GM12875 (cell line): Measurements from ENCODE around the gene IL17F.

ENCODE experiments used
- H3K4me3 ChIP-seq: one replicate; pipeline ENCODE4 v1.5.1; 2011; ENCODE audit warnings: low read depth, low read length, control low read depth
- CTCF ChIP-seq: IDR thresholded peaks from 2 replicates; pipeline ENCODE4 v1.5.1; 2011; ENCODE audit warnings: low read depth, mild to moderate bottlenecking, control low read depth, inconsistent platforms, low read length, moderate library complexity, borderline replicate concordance; ENCODE audit not compliant: insufficient read depth

Gene IL17F

GRCh38 chr6:52249078-52249477, 4.8 kb upstream of the IL17F start:
- no peak for TF ChIP-seq CTCF
- H3K4me3 ChIP-seq, result no peak overlapping the region

DNA sequence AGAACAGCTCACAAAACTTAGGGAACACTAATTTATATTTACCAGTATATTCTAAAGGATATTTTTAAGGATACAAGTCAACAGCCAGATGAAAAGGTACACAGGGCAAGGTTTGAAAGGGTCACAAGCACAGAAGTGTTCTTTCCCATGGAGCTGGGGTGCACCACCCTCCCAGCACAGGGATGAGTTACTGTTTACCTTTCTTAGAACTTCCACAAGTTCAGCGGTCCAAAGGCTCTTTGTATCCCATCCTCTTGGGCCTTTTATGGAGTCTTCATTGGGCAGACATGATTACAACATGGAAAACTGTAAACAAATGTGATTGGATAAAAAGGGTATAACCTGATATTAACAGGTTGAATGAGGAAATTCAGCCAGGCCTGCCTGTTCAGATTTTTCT, 1.1 kb upstream of the IL17F start:
- H3K4me3 ChIP-seq, result no peak overlapping the region
- no peak for TF ChIP-seq CTCF

- no peak for TF ChIP-seq CTCF
Observed at GRCh38 chr6:52243282-52243893, 912 bp downstream of the IL17F start.

GRCh38 chr6:52241819-52242218, 2.5 kb downstream of the IL17F start:
- no peak for TF ChIP-seq CTCF
- H3K4me3 ChIP-seq, result no peak overlapping the region

More at GRCh38 chr6:52243282-52243893, 912 bp downstream of the IL17F start:
- no peak overlapping the region for H3K4me3 ChIP-seq

DNA sequence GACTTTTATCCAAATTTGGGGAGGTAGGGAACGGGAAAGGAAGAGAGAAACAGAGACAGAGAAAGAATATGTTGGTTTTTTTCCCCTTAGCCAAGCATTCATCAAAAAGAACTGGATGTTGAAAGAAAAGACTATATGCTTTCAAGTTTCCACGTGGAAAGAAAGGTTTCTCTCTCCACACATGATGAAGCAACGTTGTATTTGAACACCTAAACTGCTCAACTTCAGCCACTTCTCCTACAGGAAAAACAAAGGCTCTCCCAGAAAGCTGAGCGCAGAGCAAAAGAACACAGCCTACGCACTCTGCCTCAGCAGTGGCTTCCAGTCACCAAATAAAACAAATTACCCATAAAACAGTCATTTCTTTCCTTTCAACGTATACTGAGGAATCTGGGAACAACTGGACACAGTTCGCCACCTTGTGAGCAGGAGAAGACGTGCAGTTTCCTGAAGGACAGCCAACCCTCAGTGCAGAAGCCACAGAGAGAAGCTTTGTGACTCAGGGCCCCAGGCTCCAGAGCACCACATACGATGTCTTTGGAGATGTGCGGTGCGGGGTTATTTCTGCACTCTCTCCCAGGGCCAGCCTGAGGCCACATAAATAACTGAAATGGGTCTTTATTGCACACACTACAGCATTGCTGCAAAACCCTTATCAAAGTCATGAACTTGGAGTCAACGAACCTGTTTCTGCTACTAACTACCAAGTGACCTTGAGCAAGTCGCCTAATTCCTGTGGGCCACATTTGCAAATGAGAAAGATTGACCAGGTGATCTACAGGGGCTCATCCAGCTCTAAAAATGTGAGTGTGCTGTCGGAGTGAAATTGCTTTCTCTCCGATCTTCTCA, 10.1 kb downstream of the IL17F start:
- H3K4me3 ChIP-seq, result no peak overlapping the region
- peak; percentile 68; the same call in 1 of the 2 replicates for TF ChIP-seq CTCF

DNA sequence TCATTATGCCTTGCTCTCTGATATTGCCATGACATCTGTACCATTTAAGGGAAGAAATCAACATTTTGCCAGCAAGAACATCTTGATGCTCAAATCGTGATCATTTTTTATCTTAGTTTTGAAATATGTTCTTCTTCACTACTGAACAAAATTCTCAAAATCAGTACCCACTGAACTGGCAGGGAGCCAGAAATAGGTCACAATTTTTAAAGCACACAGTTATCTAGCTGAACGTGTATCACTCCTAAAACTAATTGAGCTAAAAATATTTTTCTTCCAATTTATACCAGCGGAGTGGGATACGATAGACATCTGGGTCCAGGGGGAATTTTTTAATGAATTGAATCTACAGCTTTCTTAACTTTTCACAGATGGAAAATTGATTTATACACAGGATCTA, 11.3 kb downstream of the IL17F start:
- no peak overlapping the region for H3K4me3 ChIP-seq
- no peak for TF ChIP-seq CTCF
